Breast epithelium (tissue), 3 donors: ENCODE measurements around the gene CHD2.

ENCODE experiments used
- POLR2A ChIP-seq: fragments of 450-650 bp; IDR thresholded peaks from one replicate; pipeline ENCODE4 v1.6.1; 2016; ENCODE audit warnings: antibody characterized with exemption, mild to moderate bottlenecking, moderate library complexity
- POLR2AphosphoS5 ChIP-seq, 3 donors: sonication (generic); formaldehyde crosslinking; IDR thresholded peaks; one replicate each; pipeline ENCODE4 v1.6.1; 2017; ENCODE audit warnings: antibody characterized with exemption in 3 of 3

DNA sequence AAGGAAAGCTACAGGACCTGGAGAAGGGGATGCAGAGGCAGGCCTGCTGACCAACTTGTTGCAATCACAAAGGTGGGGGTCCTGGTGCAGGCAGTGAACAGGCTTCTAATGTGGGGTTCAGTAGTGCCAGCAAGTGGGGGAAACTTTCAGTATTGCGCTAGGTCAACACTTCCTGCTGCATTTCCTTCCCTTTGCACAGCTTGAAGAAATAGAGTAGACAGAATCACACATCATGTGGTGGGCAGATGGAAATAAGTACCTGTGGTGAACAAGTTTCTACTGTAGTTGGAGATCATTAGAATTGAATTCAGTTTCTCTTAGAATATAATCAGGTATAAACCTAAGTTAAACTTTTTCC lies 125.5 kb downstream of the CHD2 start:
- no peak for TF ChIP-seq POLR2AphosphoS5 (IDR thresholded peaks at IDR 0.05)
- no peak for TF ChIP-seq POLR2A
